Body of pancreas (tissue), 4 donors: ENCODE results near the gene DSCAM.

Experiments used
- POLR2A ChIP-seq, 3 donors: fragments of 450-650 bp; IDR thresholded peaks; one replicate each; pipeline ENCODE4 v1.6.1; 2016; ENCODE audit warnings: antibody characterized with exemption in 3 of 3, mild to moderate bottlenecking in 2 of 3
- TF ChIP-seq, protein P1 (sequence below), 7 experiments: fragments of 450-650 bp in 4 of 7; fragments of 200-600 bp in 3 of 7; sonication (generic) in 3 of 7; IDR thresholded peaks; one replicate each; pipeline ENCODE4 v1.5.1; 2016 to 2019; ENCODE audit warnings: antibody characterized with exemption in 7 of 7

DNA sequence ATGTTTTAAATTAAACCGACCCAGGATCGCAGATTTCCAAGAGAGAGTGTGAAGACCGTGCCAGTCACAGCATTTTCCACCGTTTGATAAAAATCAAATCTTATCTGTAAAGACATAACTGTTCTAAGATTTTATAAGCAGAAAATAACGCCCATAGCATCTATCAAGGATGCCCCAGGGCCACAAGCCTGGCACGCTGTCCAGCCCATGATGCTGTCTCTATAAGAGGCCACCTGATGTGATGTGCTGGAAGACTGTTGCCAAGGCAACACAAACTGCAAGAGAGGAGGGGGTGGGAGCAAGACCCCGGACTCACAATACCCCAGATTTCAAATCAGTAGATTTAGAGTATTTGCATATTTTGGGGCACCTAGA lies 116.5 kb downstream of the DSCAM start:
- no peak for TF ChIP-seq POLR2A (IDR thresholded peaks at IDR 0.05)
- TF ChIP-seq, protein P1, sequence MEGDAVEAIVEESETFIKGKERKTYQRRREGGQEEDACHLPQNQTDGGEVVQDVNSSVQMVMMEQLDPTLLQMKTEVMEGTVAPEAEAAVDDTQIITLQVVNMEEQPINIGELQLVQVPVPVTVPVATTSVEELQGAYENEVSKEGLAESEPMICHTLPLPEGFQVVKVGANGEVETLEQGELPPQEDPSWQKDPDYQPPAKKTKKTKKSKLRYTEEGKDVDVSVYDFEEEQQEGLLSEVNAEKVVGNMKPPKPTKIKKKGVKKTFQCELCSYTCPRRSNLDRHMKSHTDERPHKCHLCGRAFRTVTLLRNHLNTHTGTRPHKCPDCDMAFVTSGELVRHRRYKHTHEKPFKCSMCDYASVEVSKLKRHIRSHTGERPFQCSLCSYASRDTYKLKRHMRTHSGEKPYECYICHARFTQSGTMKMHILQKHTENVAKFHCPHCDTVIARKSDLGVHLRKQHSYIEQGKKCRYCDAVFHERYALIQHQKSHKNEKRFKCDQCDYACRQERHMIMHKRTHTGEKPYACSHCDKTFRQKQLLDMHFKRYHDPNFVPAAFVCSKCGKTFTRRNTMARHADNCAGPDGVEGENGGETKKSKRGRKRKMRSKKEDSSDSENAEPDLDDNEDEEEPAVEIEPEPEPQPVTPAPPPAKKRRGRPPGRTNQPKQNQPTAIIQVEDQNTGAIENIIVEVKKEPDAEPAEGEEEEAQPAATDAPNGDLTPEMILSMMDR (IDR thresholded peaks at IDR 0.05): no peak
